ENCODE data around the gene LPAR6.
"Not testable (repeated sequence)": the region's sequence is repeated elsewhere in the genome, so short reads cannot be mapped to it uniquely, and the experiment has no call there.

GRCh38 chr13:48422003-48422402, 9.1 kb upstream of the LPAR6 start:
- not testable (repeated sequence) for TF ChIP-seq POLR2A (IDR thresholded peaks at IDR 0.05; ENCODE audit: low read length); GATA1 (IDR thresholded peaks at IDR 0.05; ENCODE audit: low read depth, low read length)
